Kidney (tissue), 14 donors: ENCODE results near the gene COG4. TPM values are rescaled to one million over a fixed set of nuclear protein-coding genes. Genes with fewer than 3 reads are reported as not detected.

Experiments
- DNase-seq, 5 donors: peaks; one replicate each; pipeline ENCODE4 v3.0.0-alpha.2; 2013 to 2020
- FAIRE-seq: peaks from 2 replicates; lab custom pipeline; 2012; peaks lifted over from hg19 to GRCh38; lab: Jason Lieb, UNC
- H3K27ac ChIP-seq, 2 donors: one replicate each; pipeline ENCODE4 v1.7.0; 2013; ENCODE audit warnings: low read depth in 2 of 2, low read length in 2 of 2, inconsistent platforms in 1 of 2
- H3K27me3 ChIP-seq: one replicate; pipeline ENCODE4 v1.7.1; 2013; ENCODE audit warnings: low read length, inconsistent platforms; ENCODE audit not compliant: control insufficient read depth, insufficient read depth
- H3K36me3 ChIP-seq, 3 donors: one replicate each; pipeline versions ENCODE4 v1.7.0 to v1.7.1; 2013; ENCODE audit warnings: low read length in 3 of 3, control low read depth in 1 of 3, inconsistent platforms in 1 of 3; ENCODE audit not compliant: insufficient read depth in 3 of 3, control insufficient read depth in 2 of 3
- H3K4me1 ChIP-seq, 3 donors: one replicate each; pipeline versions ENCODE4 v1.7.0 to v1.7.1; 2013; ENCODE audit warnings: low read length in 3 of 3, inconsistent platforms in 1 of 3, low read depth in 1 of 3; ENCODE audit not compliant: control insufficient read depth in 2 of 3, insufficient read depth in 2 of 3
- H3K4me3 ChIP-seq, 3 donors: one replicate each; pipeline versions ENCODE4 v1.7.0 to v1.8.1; 2013; ENCODE audit warnings: low read length in 3 of 3, control low read depth in 1 of 3, inconsistent platforms in 1 of 3
- H3K9ac ChIP-seq, 3 donors: one replicate each; pipeline versions ENCODE4 v1.7.0 to v1.7.1; 2013; ENCODE audit warnings: low read length in 3 of 3, control low read depth in 1 of 3, inconsistent platforms in 1 of 3
- H3K9me3 ChIP-seq, 3 donors: one replicate each; pipeline versions ENCODE4 v1.7.0 to v1.7.1; 2013; ENCODE audit warnings: low read length in 3 of 3, control low read depth in 1 of 3, inconsistent platforms in 1 of 3; ENCODE audit not compliant: control insufficient read depth in 2 of 3, insufficient read depth in 1 of 3
- intact Hi-C: fragments of 100-400 bp; cut with DNase I; formaldehyde crosslinking; loops from one replicate; pipeline ENCODE4 v1.11.1; 2022
- polyA plus RNA-seq: library from polyadenylated mRNA; stranded (reverse); fragments of 350-450 nt; fragmentation: Illumina TruSeq; extraction: RNeasy Lipid Tissue Mini Kit (QIAGEN cat#74804); gene quantifications from one replicate; pipeline ENCODE4 v1.2.3, GENCODE V29; 2014; ENCODE audit warnings: low read depth, low replicate concordance; ENCODE audit not compliant: insufficient read depth
- total RNA-seq: library from RNA; stranded (reverse); fragmentation: NEBNext Ultra II Directional; extraction: Animal tissue kit (Norgen Biotek cat#: 25700); gene quantifications from one replicate; pipeline ENCODE4 v1.2.1, GENCODE V29; 2021
- TF ChIP-seq, protein P1 (sequence below): IDR thresholded peaks from 3 replicates; pipeline ENCODE4 v1.5.1; 2012; ENCODE audit warnings: mild to moderate bottlenecking, moderate library complexity, borderline replicate concordance; ENCODE audit not compliant: insufficient read depth; ENCODE audit errors: extremely low read depth
- donor health status: control.
- donor health status: control.
- donor health status: control.
- donor health status: control.
- donor health status: control.
- donor health status: DM: yes; HTN: yes; CAD: no.
- donor health status: Normal renal cell carcinoma (clear cell type).

The COG4 gene
- total and polyA plus RNA-seq, 2 donors from 2014 or later: 42.9 to 69.7 TPM

DNA sequence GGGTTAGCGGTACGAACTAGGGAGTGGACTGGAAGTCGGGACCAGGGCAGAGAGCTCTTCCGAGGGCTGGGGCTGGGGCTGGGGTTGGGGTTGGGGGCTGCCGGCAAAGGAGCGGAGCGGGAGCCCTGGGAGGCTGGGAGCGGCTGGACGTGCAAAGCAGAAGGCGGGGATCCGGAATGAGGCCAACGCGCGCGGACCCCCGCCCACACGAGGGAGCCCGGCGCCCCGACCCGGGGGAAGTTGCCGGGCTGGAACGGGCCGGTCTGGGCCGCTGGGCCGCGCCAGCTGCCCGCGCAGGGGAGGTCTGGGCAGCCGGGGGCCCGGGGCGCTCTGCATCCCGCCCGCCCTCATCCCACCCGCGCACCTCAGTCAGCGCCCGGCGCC is 84.8 kb downstream of the COG4 start:
- peaks cover 0 to 20% (median 7%) of the 10 kb centered on the region in 3 donors for H3K4me1 ChIP-seq
- FAIRE-seq (no peak), DNase-seq (peak; percentile 34 to 85 (median 70))
- intact Hi-C loops: no loop called here
- H3K36me3 ChIP-seq: peaks cover 0 to 5% (median 2%) of the 10 kb centered on the region in 3 donors
- H3K27me3 ChIP-seq: no peaks in the 10 kb centered on the region
- H3K9me3 ChIP-seq: no peaks in the 10 kb centered on the region
- TF ChIP-seq, protein P1, sequence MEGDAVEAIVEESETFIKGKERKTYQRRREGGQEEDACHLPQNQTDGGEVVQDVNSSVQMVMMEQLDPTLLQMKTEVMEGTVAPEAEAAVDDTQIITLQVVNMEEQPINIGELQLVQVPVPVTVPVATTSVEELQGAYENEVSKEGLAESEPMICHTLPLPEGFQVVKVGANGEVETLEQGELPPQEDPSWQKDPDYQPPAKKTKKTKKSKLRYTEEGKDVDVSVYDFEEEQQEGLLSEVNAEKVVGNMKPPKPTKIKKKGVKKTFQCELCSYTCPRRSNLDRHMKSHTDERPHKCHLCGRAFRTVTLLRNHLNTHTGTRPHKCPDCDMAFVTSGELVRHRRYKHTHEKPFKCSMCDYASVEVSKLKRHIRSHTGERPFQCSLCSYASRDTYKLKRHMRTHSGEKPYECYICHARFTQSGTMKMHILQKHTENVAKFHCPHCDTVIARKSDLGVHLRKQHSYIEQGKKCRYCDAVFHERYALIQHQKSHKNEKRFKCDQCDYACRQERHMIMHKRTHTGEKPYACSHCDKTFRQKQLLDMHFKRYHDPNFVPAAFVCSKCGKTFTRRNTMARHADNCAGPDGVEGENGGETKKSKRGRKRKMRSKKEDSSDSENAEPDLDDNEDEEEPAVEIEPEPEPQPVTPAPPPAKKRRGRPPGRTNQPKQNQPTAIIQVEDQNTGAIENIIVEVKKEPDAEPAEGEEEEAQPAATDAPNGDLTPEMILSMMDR: no peak
- H3K4me3 ChIP-seq: peak overlapping the region; percentile 56 to 76 (median 74)
- peak overlapping the region in 1 of 2 donors; percentile 9 for H3K27ac ChIP-seq
- H3K9ac ChIP-seq: peak overlapping the region; percentile 37 to 63 (median 61)

- no peaks in the 10 kb centered on the region for H3K9me3 ChIP-seq
- H3K27ac ChIP-seq: peak overlapping the region in 1 of 2 donors; percentile 61
- peaks cover 0 to 5% (median 2%) of the 10 kb centered on the region in 3 donors for H3K36me3 ChIP-seq
- peak in 3 of 5 donors; percentile 34 to 66 (median 52) for DNase-seq
- H3K27me3 ChIP-seq: no peaks in the 10 kb centered on the region
- TF ChIP-seq, protein P1: no peak
- H3K4me1 ChIP-seq: peaks cover 4 to 27% (median 7%) of the 10 kb centered on the region in 3 donors
- intact Hi-C loops: no loop called here
- H3K4me3 ChIP-seq: peak overlapping the region; percentile 56 to 76 (median 74)
- H3K9ac ChIP-seq: peak overlapping the region; percentile 37 to 63 (median 61)
- no peak for FAIRE-seq
These were observed 85.5 kb downstream of the COG4 start for GRCh38 chr16:70437582-70438557.

DNA sequence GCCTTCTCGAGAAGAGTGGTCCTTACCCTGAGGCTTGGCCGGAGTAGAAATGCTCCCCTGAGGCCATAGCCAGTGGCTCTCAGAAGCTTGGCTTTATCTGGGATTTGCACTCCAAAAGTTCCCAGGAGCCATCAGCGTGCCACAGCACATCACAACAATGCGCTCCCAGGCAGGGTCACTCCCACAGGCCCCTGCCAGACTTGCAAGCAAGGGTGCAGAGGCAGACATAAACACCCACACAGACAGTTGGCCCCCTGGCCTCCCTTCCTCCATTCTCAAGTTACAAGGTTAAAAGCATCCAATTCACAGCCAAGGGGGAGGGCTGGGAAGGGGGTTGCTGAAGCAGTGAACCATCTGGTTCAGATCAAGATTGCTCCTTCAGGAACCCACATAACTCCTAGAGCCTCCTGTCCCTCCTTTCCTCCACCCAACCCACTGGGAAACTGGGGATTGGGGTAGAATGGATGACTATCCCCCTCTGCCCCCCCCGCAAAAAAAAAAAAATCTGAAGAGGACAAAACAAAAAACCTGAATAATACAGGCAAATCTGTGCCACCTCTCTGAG is 86.3 kb downstream of the COG4 start:
- H3K4me3 ChIP-seq: peak overlapping the region in 2 of 3 donors; percentile 56 to 76
- intact Hi-C loops: no loop called here
- no peaks in the 10 kb centered on the region for H3K9me3 ChIP-seq
- H3K27ac ChIP-seq: no peak overlapping the region
- FAIRE-seq: no peak
- TF ChIP-seq, protein P1: no peak
- peaks cover 10 to 33% (median 10%) of the 10 kb centered on the region in 3 donors for H3K4me1 ChIP-seq
- no peaks in the 10 kb centered on the region for H3K27me3 ChIP-seq
- no peak overlapping the region for H3K9ac ChIP-seq
- peaks cover 0 to 5% (median 2%) of the 10 kb centered on the region in 3 donors for H3K36me3 ChIP-seq
- peak; percentile 80 to 97 (median 95) for DNase-seq
